Caco-2 (cell line): ENCODE results near the gene DCDC1. TPM values are rescaled to one million over a fixed set of nuclear protein-coding genes. Genes with fewer than 3 reads are reported as not detected.

Experiments
- BruUV-seq: library from RNA; stranded (reverse); fragments of 400-500 nt; replicated peaks from 2 replicates; lab custom pipeline; 2021; lab: Mats Ljungman, UMichigan
- CTCF ChIA-PET: fragments of 300-600 bp; sonication (Branson Sonifier 250); formaldehyde crosslinking; loops from one replicate; lab custom pipeline; 2022; ENCODE audit warnings: antibody characterized with exemption; lab: Charles Lee
- POLR2A ChIA-PET: fragments of 300-600 bp; sonication (Branson Sonifier 250); formaldehyde crosslinking; loops from one replicate; lab custom pipeline; 2022; ENCODE audit warnings: antibody characterized with exemption; lab: Charles Lee
- DNase-seq, 2 experiments: peaks; one replicate each; pipeline versions ENCODE4 v3.0.0 to v3.0.0-alpha.2; 2020 to 2022
- H3K27me3 ChIP-seq: replicated peaks from 2 replicates; pipeline ENCODE4 v1.6.0; 2011; ENCODE audit warnings: low read length; ENCODE audit not compliant: control insufficient read depth, insufficient read depth
- H3K36me3 ChIP-seq: 2 replicates; pipeline ENCODE4 v1.5.1; 2011; ENCODE audit warnings: low read length; ENCODE audit not compliant: control insufficient read depth, insufficient read depth
- H3K4me1 ChIP-seq: fragments of 250-450 bp; sonication (Bioruptor Pico); 2 replicates; pipeline ENCODE4 v1.5.1; 2020; ENCODE audit warnings: mild to moderate bottlenecking
- H3K4me3 ChIP-seq: 2 replicates; pipeline ENCODE4 v1.5.1; 2011; ENCODE audit warnings: low read depth, mild to moderate bottlenecking, control low read depth, low read length
- H3K9me3 ChIP-seq: fragments of 250-450 bp; sonication (Bioruptor Pico); 2 replicates; pipeline ENCODE4 v1.5.1; 2020; ENCODE audit warnings: mild to moderate bottlenecking, moderate library complexity
- H3K27ac Mint-ChIP-seq: one replicate; pipeline ENCODE4 v1.8.0; 2022; ENCODE audit warnings: mixed read lengths; ENCODE audit not compliant: unreplicated experiment
- H3K27me3 Mint-ChIP-seq: one replicate; pipeline ENCODE4 v1.8.0; 2022; ENCODE audit warnings: mixed read lengths; ENCODE audit not compliant: insufficient read depth, unreplicated experiment
- H3K36me3 Mint-ChIP-seq: one replicate; pipeline ENCODE4 v1.8.0; 2022; ENCODE audit warnings: mild to moderate bottlenecking, mixed read lengths; ENCODE audit not compliant: insufficient read depth, unreplicated experiment
- H3K4me1 Mint-ChIP-seq: one replicate; pipeline ENCODE4 v1.8.0; 2022; ENCODE audit warnings: low read depth, mixed read lengths; ENCODE audit not compliant: unreplicated experiment
- H3K4me3 Mint-ChIP-seq: one replicate; pipeline ENCODE4 v1.8.0; 2022; ENCODE audit warnings: mild to moderate bottlenecking, moderate library complexity, mixed read lengths; ENCODE audit not compliant: unreplicated experiment
- H3K9me3 Mint-ChIP-seq: one replicate; pipeline ENCODE4 v1.8.0; 2022; ENCODE audit warnings: mixed read lengths; ENCODE audit not compliant: unreplicated experiment
- CTCF ChIP-seq, 2 experiments: fragments of 200-600 bp in 1 of 2; IDR thresholded peaks; 1 replicate in 1 of 2; 2 replicates in 1 of 2; pipeline versions ENCODE4 v1.5.1 to v1.8.0; 2011 to 2022; ENCODE audit warnings: antibody characterized with exemption in 1 of 2, control low read depth in 1 of 2, inconsistent platforms in 1 of 2, low read depth in 1 of 2, low read length in 1 of 2, mild to moderate bottlenecking in 1 of 2, moderate library complexity in 1 of 2; ENCODE audit not compliant: insufficient read depth in 1 of 2, severe bottlenecking in 1 of 2, unreplicated experiment in 1 of 2
- intact Hi-C: fragments of 100-400 bp; cut with micrococcal nuclease; formaldehyde crosslinking; loops from one replicate; pipeline ENCODE4 v1.10.0; 2022; ENCODE audit not compliant: unreplicated experiment
- total RNA-seq: library from RNA; stranded (reverse); gene quantifications from 2 replicates; pipeline ENCODE4 v1.2.3, GENCODE V29; 2022

DCDC1 gene
- total RNA-seq, 1 experiment from 2014 or later: not detected

- BruUV-seq: no TSS peak
Observed at GRCh38 chr11:31089117-31089516, 280.4 kb downstream of the DCDC1 start.

GRCh38 chr11:31069447-31070205 lies 299.9 kb downstream of the DCDC1 start:
- peak overlapping the region; percentile 13 for H3K27ac Mint-ChIP-seq
- BruUV-seq: no TSS peak
- H3K4me3 Mint-ChIP-seq: peak overlapping the region; percentile 15
- intact Hi-C loops: no loop called here
- H3K9me3 Mint-ChIP-seq: no peaks in the 10 kb centered on the region
- Histone ChIP-seq H3K27me3 (no peaks in the 10 kb centered on the region), H3K4me3 (no peak overlapping the region), H3K9me3 (no peaks in the 10 kb centered on the region), H3K4me1 (peaks cover 6% of the 10 kb centered on the region), H3K36me3 (no peaks in the 10 kb centered on the region)
- no peaks in the 10 kb centered on the region for H3K36me3 Mint-ChIP-seq
- DNase-seq: no peak
- TF ChIP-seq CTCF (IDR thresholded peaks at IDR 0.05; ENCODE audit: insufficient read depth in 1 of 2, low read depth in 1 of 2, low read length in 1 of 2, severe bottlenecking in 1 of 2, unreplicated experiment in 1 of 2): no peak
- H3K4me1 Mint-ChIP-seq: peaks cover 11% of the 10 kb centered on the region
- POLR2A ChIA-PET: no interaction called here
- no peaks in the 10 kb centered on the region for H3K27me3 Mint-ChIP-seq
- CTCF ChIA-PET: no interaction called here

More at GRCh38 chr11:31089117-31089516, 280.4 kb downstream of the DCDC1 start:
- Mint-ChIP-seq H3K27me3 (no peaks in the 10 kb centered on the region), H3K4me3 (no peak overlapping the region), H3K27ac (no peak overlapping the region), H3K36me3 (no peaks in the 10 kb centered on the region), H3K9me3 (peaks cover 17% of the 10 kb centered on the region), H3K4me1 (no peaks in the 10 kb centered on the region)
- intact Hi-C loops: no loop called here
- Histone ChIP-seq H3K9me3 (peaks cover 9% of the 10 kb centered on the region), H3K4me3 (no peak overlapping the region), H3K36me3 (no peaks in the 10 kb centered on the region), H3K4me1 (no peaks in the 10 kb centered on the region), H3K27me3 (no peaks in the 10 kb centered on the region)
- TF ChIP-seq CTCF (IDR thresholded peaks at IDR 0.05; ENCODE audit: insufficient read depth in 1 of 2, low read depth in 1 of 2, low read length in 1 of 2, severe bottlenecking in 1 of 2, unreplicated experiment in 1 of 2): no peak
- DNase-seq: no peak
- ChIA-PET POLR2A (no interaction called here), CTCF (no interaction called here)

GRCh38 chr11:31060880-31061279 lies 308.7 kb downstream of the DCDC1 start:
- CTCF ChIA-PET: interaction anchor here (0.6 kb wide), 1 partner anchor 15 kb away, joined by 3 read pairs; no protein-coding TSS in a partner anchor
- Histone ChIP-seq H3K4me3 (no peak overlapping the region), H3K36me3 (no peaks in the 10 kb centered on the region), H3K4me1 (peaks cover 6% of the 10 kb centered on the region; the same call in 1 of the 2 replicates), H3K27me3 (no peaks in the 10 kb centered on the region), H3K9me3 (no peaks in the 10 kb centered on the region)
- no peak for TF ChIP-seq CTCF (IDR thresholded peaks at IDR 0.05; ENCODE audit: insufficient read depth in 1 of 2, low read depth in 1 of 2, low read length in 1 of 2, severe bottlenecking in 1 of 2, unreplicated experiment in 1 of 2)
- Mint-ChIP-seq H3K27ac (no peak overlapping the region), H3K36me3 (peaks cover 4% of the 10 kb centered on the region), H3K4me1 (peaks cover 18% of the 10 kb centered on the region), H3K4me3 (no peak overlapping the region), H3K9me3 (no peaks in the 10 kb centered on the region), H3K27me3 (no peaks in the 10 kb centered on the region)
- no TSS peak for BruUV-seq
- POLR2A ChIA-PET: no interaction called here
- intact Hi-C loops: no loop called here
- no peak for DNase-seq
